Neural cell (in vitro differentiated cells): ENCODE data around the gene GRK4. TPM values are rescaled to one million over a fixed set of nuclear protein-coding genes. Genes with fewer than 3 reads are reported as not detected.
A peak's percentile ranks its signal among the peaks of the same experiment; 100 is the strongest.

Experiments
- H2AFZ ChIP-seq: fragments of 200-600, 300-800 bp; sonication (generic), shearing (Covaris generic); 2 replicates; pipeline ENCODE4 v1.6.0; 2014; ENCODE audit warnings: low read depth, mild to moderate bottlenecking, antibody characterized with exemption, low read length, moderate library complexity
- H3F3A ChIP-seq: fragments of 200-600 bp; shearing (Covaris generic); 2 replicates; pipeline ENCODE4 v1.6.1; 2016; ENCODE audit warnings: mild to moderate bottlenecking, moderate library complexity, mixed read lengths, antibody characterized with exemption, low read length; ENCODE audit not compliant: insufficient read depth, poor library complexity, severe bottlenecking
- H3K27ac ChIP-seq: fragments of 200-600, 300-800 bp; sonication (generic), shearing (Covaris generic); 2 replicates; pipeline ENCODE4 v1.5.1; 2014; ENCODE audit warnings: mild to moderate bottlenecking, low read length, moderate library complexity
- H3K27me3 ChIP-seq: fragments of 300-800, 200-600 bp; sonication (generic), shearing (Covaris generic); 2 replicates; pipeline ENCODE4 v1.6.0; 2014; ENCODE audit warnings: mild to moderate bottlenecking, low read depth, low read length, moderate library complexity; ENCODE audit not compliant: insufficient read depth
- H3K36me3 ChIP-seq: fragments of 300-800, 200-600 bp; sonication (generic), shearing (Covaris generic); 2 replicates; pipeline ENCODE4 v1.5.1; 2014; ENCODE audit warnings: mild to moderate bottlenecking, antibody characterized with exemption, low read length, moderate library complexity; ENCODE audit not compliant: insufficient read depth
- H3K4me2 ChIP-seq: fragments of 300-800, 200-600 bp; sonication (generic), shearing (Covaris generic); 2 replicates; pipeline ENCODE4 v1.6.0; 2014; ENCODE audit warnings: mild to moderate bottlenecking, low read length
- H3K4me3 ChIP-seq: fragments of 300-800, 200-600 bp; sonication (generic), shearing (Covaris generic); 2 replicates; pipeline ENCODE4 v1.5.1; 2014; ENCODE audit warnings: mild to moderate bottlenecking, low read length, moderate library complexity
- H3K79me2 ChIP-seq: fragments of 200-600 bp; shearing (Covaris generic); replicated peaks from 2 replicates; pipeline ENCODE4 v1.6.0; 2014; ENCODE audit warnings: mild to moderate bottlenecking, low read length, moderate library complexity; ENCODE audit not compliant: insufficient read depth
- H3K9ac ChIP-seq: fragments of 300-800, 200-600 bp; sonication (generic), shearing (Covaris generic); 2 replicates; pipeline ENCODE4 v1.6.1; 2016; ENCODE audit warnings: mild to moderate bottlenecking, low read length, mixed read lengths
- H3K9me2 ChIP-seq: fragments of 200-600 bp; shearing (Covaris generic); 2 replicates; pipeline ENCODE4 v1.6.1; 2016; ENCODE audit warnings: mild to moderate bottlenecking, low read length, mixed read lengths; ENCODE audit not compliant: insufficient read depth
- H3K9me3 ChIP-seq: fragments of 200-600, 300-800 bp; sonication (generic), shearing (Covaris generic); 2 replicates; pipeline ENCODE4 v1.6.1; 2016; ENCODE audit warnings: mild to moderate bottlenecking, mixed run types, low read length, moderate library complexity, mixed read lengths
- H4K20me1 ChIP-seq: fragments of 200-600 bp; shearing (Covaris generic); 2 replicates; pipeline ENCODE4 v1.6.1; 2016; ENCODE audit warnings: mild to moderate bottlenecking, mixed run types; ENCODE audit not compliant: insufficient read depth
- EP300 ChIP-seq: fragments of 450-650 bp; conservative IDR thresholded peaks from 2 replicates; pipeline ENCODE4 v1.6.1; 2014; ENCODE audit warnings: antibody characterized with exemption, mild to moderate bottlenecking, moderate library complexity; ENCODE audit not compliant: poor library complexity, severe bottlenecking
- EZH2 ChIP-seq: fragments of 200-600, 300-800 bp; shearing (Covaris generic), sonication (generic); IDR thresholded peaks from 2 replicates; pipeline ENCODE4 v1.6.1; 2014; ENCODE audit warnings: antibody characterized with exemption, low read length, borderline replicate concordance, mild to moderate bottlenecking; ENCODE audit not compliant: insufficient read depth, poor library complexity, severe bottlenecking
- MXI1 ChIP-seq: fragments of 450-650 bp; conservative IDR thresholded peaks from 2 replicates; pipeline ENCODE4 v1.6.1; 2014; ENCODE audit warnings: antibody characterized with exemption, mild to moderate bottlenecking; ENCODE audit not compliant: poor library complexity, severe bottlenecking
- POLR2AphosphoS5 ChIP-seq: IDR thresholded peaks from 2 replicates; pipeline ENCODE4 v1.6.1; 2012
- RAD21 ChIP-seq: fragments of 450-650 bp; conservative IDR thresholded peaks from 2 replicates; pipeline ENCODE4 v1.6.1; 2014; ENCODE audit warnings: antibody characterized with exemption, mild to moderate bottlenecking, moderate library complexity
- SMC3 ChIP-seq: fragments of 450-650 bp; conservative IDR thresholded peaks from 2 replicates; pipeline ENCODE4 v1.6.1; 2014; ENCODE audit warnings: antibody characterized with exemption, mild to moderate bottlenecking, moderate library complexity; ENCODE audit not compliant: poor library complexity
- TAF1 ChIP-seq: IDR thresholded peaks from 2 replicates; pipeline ENCODE4 v1.6.1; 2012; ENCODE audit warnings: low read depth
- polyA plus RNA-seq: library from polyadenylated mRNA; depleted of rRNA; stranded (reverse); fragments of >200 nt; gene quantifications from 2 replicates; pipeline ENCODE4 v1.2.3, GENCODE V29; 2014
- TF ChIP-seq, protein P1 (sequence below): IDR thresholded peaks from 2 replicates; pipeline ENCODE4 v1.6.1; 2012; ENCODE audit warnings: borderline replicate concordance
- TF ChIP-seq, protein P2 (sequence below): fragments of 450-650 bp; IDR thresholded peaks from 2 replicates; pipeline ENCODE4 v1.5.1; 2014; ENCODE audit warnings: antibody characterized with exemption, mild to moderate bottlenecking, moderate library complexity; ENCODE audit not compliant: poor library complexity, severe bottlenecking

The GRK4 gene
- polyA plus RNA-seq, 1 donor from 2014 or later: 17.4 TPM

DNA sequence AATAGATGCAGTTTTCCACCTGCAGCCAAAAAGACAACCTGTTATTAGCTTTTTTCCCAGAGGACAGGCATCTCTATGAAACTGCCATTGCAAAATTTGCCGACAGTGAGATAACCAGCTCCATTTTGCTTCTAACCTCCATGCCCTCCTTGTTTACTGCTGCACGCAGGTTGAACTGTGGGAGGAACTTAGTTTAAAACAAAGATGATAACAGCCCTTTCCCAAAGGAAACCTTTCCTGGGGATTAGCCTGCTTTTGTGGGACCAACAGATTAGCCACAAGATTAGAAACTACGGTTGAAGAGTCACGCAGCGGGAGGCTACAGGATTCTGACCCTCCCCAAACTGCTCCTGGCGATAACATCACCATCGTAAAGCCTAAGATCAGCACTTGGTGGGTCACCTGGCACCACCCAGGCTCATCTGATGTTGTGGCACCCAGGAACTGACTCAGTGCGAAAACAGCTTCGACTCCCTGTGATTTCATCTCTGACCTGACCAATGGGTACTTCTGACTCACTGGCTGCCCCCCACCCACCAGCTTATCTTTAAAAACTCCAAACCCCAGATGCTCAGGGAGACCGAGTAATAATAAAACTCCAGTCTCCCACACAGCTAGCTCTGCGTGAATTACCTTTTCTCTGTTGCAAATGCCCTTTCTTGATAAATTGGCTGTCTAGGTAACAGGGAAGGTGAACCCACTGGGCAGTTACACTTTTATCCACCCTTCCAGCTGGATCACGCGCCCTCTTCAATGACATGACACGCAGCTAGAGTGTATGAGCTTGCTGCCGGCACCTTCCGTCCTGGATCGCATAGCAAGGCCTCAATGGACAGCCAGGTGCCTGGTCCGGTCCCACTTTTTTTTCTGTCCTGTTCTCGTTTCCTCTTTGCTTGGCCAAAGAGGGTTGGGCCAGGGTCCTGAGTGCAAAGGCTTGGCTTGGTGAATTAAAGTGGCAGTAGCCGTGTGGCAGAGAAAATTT lies 27.3 kb upstream of the GRK4 start:
- Histone ChIP-seq H4K20me1 (no peaks in the 10 kb centered on the region), H3K27me3 (no peaks in the 10 kb centered on the region), H3K9me2 (no peaks in the 10 kb centered on the region), H3K4me3 (peak overlapping the region; percentile 99), H3K79me2 (peaks cover 14% of the 10 kb centered on the region), H3K9ac (peak overlapping the region; percentile 85), H3F3A (no peaks in the 10 kb centered on the region), H3K4me2 (peak overlapping the region; percentile 92), H2AFZ (no peak overlapping the region), H3K27ac (no peak overlapping the region), H3K36me3 (no peaks in the 10 kb centered on the region), H3K9me3 (no peaks in the 10 kb centered on the region)
- TF ChIP-seq TAF1 (no peak), EZH2 (no peak), POLR2AphosphoS5 (no peak), SMC3 (no peak), EP300 (no peak), RAD21 (no peak), MXI1 (no peak)
- TF ChIP-seq, protein P1, sequence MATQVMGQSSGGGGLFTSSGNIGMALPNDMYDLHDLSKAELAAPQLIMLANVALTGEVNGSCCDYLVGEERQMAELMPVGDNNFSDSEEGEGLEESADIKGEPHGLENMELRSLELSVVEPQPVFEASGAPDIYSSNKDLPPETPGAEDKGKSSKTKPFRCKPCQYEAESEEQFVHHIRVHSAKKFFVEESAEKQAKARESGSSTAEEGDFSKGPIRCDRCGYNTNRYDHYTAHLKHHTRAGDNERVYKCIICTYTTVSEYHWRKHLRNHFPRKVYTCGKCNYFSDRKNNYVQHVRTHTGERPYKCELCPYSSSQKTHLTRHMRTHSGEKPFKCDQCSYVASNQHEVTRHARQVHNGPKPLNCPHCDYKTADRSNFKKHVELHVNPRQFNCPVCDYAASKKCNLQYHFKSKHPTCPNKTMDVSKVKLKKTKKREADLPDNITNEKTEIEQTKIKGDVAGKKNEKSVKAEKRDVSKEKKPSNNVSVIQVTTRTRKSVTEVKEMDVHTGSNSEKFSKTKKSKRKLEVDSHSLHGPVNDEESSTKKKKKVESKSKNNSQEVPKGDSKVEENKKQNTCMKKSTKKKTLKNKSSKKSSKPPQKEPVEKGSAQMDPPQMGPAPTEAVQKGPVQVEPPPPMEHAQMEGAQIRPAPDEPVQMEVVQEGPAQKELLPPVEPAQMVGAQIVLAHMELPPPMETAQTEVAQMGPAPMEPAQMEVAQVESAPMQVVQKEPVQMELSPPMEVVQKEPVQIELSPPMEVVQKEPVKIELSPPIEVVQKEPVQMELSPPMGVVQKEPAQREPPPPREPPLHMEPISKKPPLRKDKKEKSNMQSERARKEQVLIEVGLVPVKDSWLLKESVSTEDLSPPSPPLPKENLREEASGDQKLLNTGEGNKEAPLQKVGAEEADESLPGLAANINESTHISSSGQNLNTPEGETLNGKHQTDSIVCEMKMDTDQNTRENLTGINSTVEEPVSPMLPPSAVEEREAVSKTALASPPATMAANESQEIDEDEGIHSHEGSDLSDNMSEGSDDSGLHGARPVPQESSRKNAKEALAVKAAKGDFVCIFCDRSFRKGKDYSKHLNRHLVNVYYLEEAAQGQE: no peak
- TF ChIP-seq, protein P2, sequence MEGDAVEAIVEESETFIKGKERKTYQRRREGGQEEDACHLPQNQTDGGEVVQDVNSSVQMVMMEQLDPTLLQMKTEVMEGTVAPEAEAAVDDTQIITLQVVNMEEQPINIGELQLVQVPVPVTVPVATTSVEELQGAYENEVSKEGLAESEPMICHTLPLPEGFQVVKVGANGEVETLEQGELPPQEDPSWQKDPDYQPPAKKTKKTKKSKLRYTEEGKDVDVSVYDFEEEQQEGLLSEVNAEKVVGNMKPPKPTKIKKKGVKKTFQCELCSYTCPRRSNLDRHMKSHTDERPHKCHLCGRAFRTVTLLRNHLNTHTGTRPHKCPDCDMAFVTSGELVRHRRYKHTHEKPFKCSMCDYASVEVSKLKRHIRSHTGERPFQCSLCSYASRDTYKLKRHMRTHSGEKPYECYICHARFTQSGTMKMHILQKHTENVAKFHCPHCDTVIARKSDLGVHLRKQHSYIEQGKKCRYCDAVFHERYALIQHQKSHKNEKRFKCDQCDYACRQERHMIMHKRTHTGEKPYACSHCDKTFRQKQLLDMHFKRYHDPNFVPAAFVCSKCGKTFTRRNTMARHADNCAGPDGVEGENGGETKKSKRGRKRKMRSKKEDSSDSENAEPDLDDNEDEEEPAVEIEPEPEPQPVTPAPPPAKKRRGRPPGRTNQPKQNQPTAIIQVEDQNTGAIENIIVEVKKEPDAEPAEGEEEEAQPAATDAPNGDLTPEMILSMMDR: no peak

DNA sequence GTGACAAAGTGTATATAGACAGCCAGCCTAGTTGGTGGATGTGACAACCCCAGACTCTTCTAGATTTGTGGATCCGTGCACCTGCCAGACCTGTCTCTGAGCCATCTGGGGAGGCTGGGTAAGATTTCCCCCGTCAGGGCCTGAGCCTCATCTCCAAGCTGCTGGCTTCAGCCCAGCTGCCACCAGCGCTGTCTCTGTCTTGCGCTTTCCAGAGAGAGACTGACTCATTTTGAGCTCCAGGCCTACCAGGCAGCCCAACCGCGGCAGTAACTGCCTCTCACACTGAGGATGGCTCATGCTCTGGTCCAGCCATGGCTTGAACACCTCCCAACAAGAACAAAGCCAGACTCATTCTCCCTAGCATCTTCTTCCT lies 26.6 kb upstream of the GRK4 start:
- Histone ChIP-seq H3K27ac (no peak overlapping the region), H3K79me2 (peaks cover 14% of the 10 kb centered on the region), H3K9me3 (no peaks in the 10 kb centered on the region), H3K27me3 (no peaks in the 10 kb centered on the region), H4K20me1 (no peaks in the 10 kb centered on the region), H3F3A (no peaks in the 10 kb centered on the region), H2AFZ (no peak overlapping the region), H3K4me3 (no peak overlapping the region), H3K9ac (no peak overlapping the region), H3K9me2 (no peaks in the 10 kb centered on the region), H3K36me3 (no peaks in the 10 kb centered on the region), H3K4me2 (no peak overlapping the region)
- no peak for TF ChIP-seq EP300
- TF ChIP-seq, protein P2: no peak
- no peak for TF ChIP-seq POLR2AphosphoS5
- no peak for TF ChIP-seq EZH2
- no peak for TF ChIP-seq SMC3
- no peak for TF ChIP-seq MXI1
- TF ChIP-seq, protein P1: no peak
- TF ChIP-seq TAF1: no peak
- no peak for TF ChIP-seq RAD21
